COLO829 (cell line): ENCODE results near the gene MVP.
"Not testable (repeated sequence)": the region's sequence is repeated elsewhere in the genome, so short reads cannot be mapped to it uniquely, and the experiment has no call there.

ENCODE experiments used
- DNase-seq: peaks from one replicate; pipeline ENCODE4 v3.0.0; 2012; ENCODE audit warnings: low spot score

Gene MVP

GRCh38 chr16:29815793-29816693 is 4.2 kb upstream of the MVP start, which contains the start of gene PAGR1:
Gene PAGR1, plus strand, starts transcription at chr16:29816152. Its CDS starts 374 bp downstream, at chr16:29816526.
- peak; percentile 99 for DNase-seq

GRCh38 chr16:29816694-29817441 is 3.4 kb upstream of the MVP start:
- no peak for DNase-seq

- no peak for DNase-seq
Observed at GRCh38 chr16:29818082-29818481, 2.2 kb upstream of the MVP start.

- DNase-seq: no peak
Observed at GRCh38 chr16:29819506-29819905, 756 bp upstream of the MVP start.

GRCh38 chr16:29820730-29821642 is 724 bp downstream of the MVP start:
- no peak for DNase-seq

GRCh38 chr16:29821643-29822115 is 1.4 kb downstream of the MVP start:
- DNase-seq: no peak

GRCh38 chr16:29824589-29825144 is 4.4 kb downstream of the MVP start:
- peak; percentile 88 for DNase-seq

GRCh38 chr16:29825145-29826044 is 5.1 kb downstream of the MVP start:
- peak; percentile 74 for DNase-seq

GRCh38 chr16:29826342-29826695 is 6.1 kb downstream of the MVP start:
- DNase-seq: no peak

- no peak for DNase-seq
Observed at GRCh38 chr16:29830774-29831173, 10.5 kb downstream of the MVP start.

- DNase-seq: no peak
Observed at GRCh38 chr16:29831490-29831889, 11.2 kb downstream of the MVP start.

GRCh38 chr16:29833219-29833618 is 13.0 kb downstream of the MVP start:
- DNase-seq: not testable (repeated sequence)

- no peak for DNase-seq
Observed at GRCh38 chr16:29834079-29834478, 13.8 kb downstream of the MVP start.

GRCh38 chr16:29835926-29836325 is 15.7 kb downstream of the MVP start:
- no peak for DNase-seq

- DNase-seq: no peak
Observed at GRCh38 chr16:29836623-29837022, 16.4 kb downstream of the MVP start.

GRCh38 chr16:29837841-29838240 is 17.6 kb downstream of the MVP start:
- no peak for DNase-seq

- DNase-seq: no peak
Observed at GRCh38 chr16:29839822-29840221, 19.6 kb downstream of the MVP start.

- no peak for DNase-seq
Observed at GRCh38 chr16:29840240-29840639, 20.0 kb downstream of the MVP start.

GRCh38 chr16:29841631-29842030 is 21.4 kb downstream of the MVP start:
- DNase-seq: no peak

- DNase-seq: no peak
Observed at GRCh38 chr16:29842732-29843346, 22.6 kb downstream of the MVP start.
